Measurements from ENCODE around the gene KCNC1.

GRCh38 chr11:17745023-17745772 lies 10.6 kb downstream of the KCNC1 start:
- TF ChIP-seq POLR2AphosphoS5 (IDR thresholded peaks at IDR 0.05; ENCODE audit: low read depth, low read length) (no peak), TAF1 (IDR thresholded peaks at IDR 0.05; ENCODE audit: borderline replicate concordance, insufficient read depth, low read length) (no peak)
